ENCODE results near the gene CTXND1.

Gene CTXND1

DNA sequence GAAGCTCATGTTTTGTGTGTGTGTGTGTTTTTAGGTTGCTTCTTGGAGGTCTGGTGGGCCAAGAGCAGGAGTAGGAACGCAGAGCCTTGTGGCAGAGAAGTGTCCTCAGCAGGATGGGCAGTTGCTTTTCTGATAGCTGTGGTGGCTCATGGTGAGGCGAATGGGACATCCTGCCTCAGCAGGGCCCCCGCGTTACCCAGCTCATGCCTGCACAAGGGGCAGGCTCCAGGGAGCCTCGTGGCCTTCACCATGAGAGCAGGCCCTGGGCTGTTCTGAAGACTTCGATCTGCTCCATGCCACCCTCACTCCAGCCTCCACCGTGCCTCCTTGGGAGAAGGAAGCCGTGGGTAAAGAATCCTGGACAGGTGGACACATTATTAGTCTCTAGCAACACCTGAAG lies 33.4 kb upstream of the CTXND1 start:
- DNase-seq (ENCODE audit: low spot score), result no peak
- Histone ChIP-seq H3K27ac (no peak overlapping the region), H3K4me3 (no peak overlapping the region)
- TF ChIP-seq, protein P1, sequence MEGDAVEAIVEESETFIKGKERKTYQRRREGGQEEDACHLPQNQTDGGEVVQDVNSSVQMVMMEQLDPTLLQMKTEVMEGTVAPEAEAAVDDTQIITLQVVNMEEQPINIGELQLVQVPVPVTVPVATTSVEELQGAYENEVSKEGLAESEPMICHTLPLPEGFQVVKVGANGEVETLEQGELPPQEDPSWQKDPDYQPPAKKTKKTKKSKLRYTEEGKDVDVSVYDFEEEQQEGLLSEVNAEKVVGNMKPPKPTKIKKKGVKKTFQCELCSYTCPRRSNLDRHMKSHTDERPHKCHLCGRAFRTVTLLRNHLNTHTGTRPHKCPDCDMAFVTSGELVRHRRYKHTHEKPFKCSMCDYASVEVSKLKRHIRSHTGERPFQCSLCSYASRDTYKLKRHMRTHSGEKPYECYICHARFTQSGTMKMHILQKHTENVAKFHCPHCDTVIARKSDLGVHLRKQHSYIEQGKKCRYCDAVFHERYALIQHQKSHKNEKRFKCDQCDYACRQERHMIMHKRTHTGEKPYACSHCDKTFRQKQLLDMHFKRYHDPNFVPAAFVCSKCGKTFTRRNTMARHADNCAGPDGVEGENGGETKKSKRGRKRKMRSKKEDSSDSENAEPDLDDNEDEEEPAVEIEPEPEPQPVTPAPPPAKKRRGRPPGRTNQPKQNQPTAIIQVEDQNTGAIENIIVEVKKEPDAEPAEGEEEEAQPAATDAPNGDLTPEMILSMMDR (IDR thresholded peaks at IDR 0.05), result no peak

DNA sequence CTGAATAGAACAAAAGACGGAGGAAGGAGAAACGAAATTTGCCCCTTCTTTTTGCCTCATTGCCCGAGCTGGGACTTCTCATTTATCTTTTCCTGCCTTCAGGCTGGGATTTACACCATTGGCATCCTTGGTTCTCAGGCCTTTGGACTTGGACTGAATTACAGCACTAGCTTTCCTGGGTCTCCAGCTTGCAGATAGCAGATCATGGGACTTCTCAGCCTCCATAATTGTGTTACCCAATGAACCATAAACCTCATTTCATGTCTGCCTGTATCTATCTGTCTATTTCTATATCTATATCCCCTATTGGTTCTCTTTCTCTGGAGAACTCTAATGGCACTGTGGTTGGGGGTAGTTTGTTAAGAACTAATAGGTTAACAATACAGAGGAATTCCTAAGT lies 31.5 kb upstream of the CTXND1 start:
- H3K27ac ChIP-seq, result no peak overlapping the region
- TF ChIP-seq, protein P1 (IDR thresholded peaks at IDR 0.05), result no peak
- no peak overlapping the region for H3K4me3 ChIP-seq
- DNase-seq (ENCODE audit: low spot score), result no peak

DNA sequence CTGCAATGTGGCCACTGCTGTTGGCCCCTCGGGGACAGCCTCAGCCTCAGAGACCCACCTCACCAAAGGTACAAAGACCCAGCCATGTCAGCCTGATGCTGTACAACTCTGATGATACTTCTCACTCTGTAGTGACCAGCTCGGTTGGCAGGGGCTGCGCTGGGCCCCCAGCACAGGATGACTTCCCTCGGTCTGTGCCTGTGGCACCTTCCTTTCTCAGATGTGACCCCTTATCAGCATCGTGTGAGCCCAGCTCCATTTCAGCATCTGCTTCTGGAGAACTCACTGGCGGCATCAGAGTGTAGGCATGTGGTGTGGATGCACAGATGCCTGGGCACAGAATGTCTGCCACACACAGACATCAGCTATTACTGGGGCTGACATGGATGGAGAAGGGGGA lies 25.1 kb upstream of the CTXND1 start:
- no peak for DNase-seq (ENCODE audit: low spot score)
- TF ChIP-seq, protein P1 (IDR thresholded peaks at IDR 0.05), result no peak
- Histone ChIP-seq H3K27ac (no peak overlapping the region), H3K4me3 (no peak overlapping the region)

DNA sequence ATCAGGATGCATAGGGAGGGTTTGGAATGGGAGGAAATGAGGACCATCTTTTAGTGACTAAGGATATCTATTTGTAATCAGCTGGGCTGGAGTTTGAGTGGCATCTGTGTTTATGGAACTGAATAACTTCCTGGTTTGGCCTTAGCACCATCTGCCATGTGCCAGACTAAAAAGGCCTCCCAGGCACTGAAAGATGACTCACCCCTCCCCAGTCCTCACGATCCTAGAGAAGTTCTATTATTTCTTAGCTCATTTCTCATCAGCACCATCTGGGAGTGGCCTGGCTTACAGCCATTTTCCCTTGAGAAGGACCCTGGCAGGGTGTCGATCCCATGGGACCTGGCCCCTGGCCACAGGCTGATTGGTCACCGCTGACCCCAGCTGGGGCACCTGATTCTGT lies 23.9 kb upstream of the CTXND1 start:
- TF ChIP-seq, protein P1 (IDR thresholded peaks at IDR 0.05), result no peak
- DNase-seq (ENCODE audit: low spot score), result no peak
- no peak overlapping the region for H3K4me3 ChIP-seq
- H3K27ac ChIP-seq, result no peak overlapping the region

DNA sequence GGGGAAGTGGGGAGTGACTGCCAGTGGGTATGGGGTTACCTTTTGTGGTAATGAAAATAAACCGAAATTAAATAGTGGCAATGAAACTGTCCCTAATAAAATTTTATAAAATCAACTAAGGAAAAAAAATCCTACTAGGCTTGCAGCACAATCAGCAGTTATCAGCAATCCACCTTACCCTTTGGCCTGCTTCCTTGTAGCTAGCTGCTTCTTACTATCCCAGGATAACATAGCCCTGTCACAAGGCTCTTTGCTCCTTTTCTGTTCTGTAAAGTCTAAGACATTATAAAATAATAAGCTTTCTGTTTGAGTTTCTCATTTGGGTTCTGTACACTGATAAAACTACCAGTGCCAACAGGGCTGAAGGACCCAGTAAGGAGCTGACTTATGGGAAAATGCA lies 23.0 kb upstream of the CTXND1 start:
- no peak for DNase-seq (ENCODE audit: low spot score)
- TF ChIP-seq, protein P1 (IDR thresholded peaks at IDR 0.05), result no peak
- Histone ChIP-seq H3K27ac (no peak overlapping the region), H3K4me3 (no peak overlapping the region)

DNA sequence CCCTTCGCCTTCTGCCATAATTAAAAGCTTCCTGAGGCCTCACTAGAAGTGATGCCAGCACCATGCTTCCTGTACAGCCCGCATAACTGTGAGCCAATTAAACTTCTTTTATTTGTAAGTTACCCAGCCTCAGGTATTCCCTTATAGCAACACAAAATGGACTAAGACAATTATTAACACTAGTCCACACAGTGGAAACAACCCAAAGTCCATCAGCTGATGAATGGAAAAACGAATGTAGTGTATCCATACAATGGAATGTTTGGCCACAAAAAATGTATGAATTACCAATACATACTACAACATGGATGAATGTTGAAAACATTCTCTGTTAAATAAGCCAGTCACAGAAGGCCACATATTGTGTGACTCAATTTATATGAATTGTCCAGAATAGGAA lies 22.5 kb upstream of the CTXND1 start:
- TF ChIP-seq, protein P1 (IDR thresholded peaks at IDR 0.05), result no peak
- DNase-seq (ENCODE audit: low spot score), result no peak
- Histone ChIP-seq H3K4me3 (no peak overlapping the region), H3K27ac (no peak overlapping the region)

DNA sequence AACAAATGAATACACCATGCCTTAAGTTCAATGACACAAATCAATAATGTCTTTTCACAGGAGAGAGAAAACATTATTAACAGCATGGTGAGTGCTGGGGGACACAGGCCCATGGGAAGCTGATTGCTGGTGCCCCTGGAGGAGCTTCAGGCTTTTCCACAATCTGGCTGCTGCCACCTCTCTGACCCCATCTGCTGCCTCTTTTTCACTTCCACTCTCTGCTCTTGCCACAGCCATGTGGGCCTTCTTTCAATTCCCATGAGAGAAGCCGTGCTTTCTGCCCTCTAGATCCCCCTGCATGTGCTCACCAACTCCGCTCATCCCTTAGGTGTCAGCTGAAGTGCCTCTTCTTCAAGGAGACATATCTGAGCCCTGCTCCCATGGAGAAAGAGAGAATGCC lies 21.0 kb upstream of the CTXND1 start:
- TF ChIP-seq, protein P1 (IDR thresholded peaks at IDR 0.05), result no peak
- Histone ChIP-seq H3K4me3 (no peak overlapping the region), H3K27ac (no peak overlapping the region)
- DNase-seq (ENCODE audit: low spot score), result no peak

Measured in coronary artery (tissue), 2 donors.